ENCODE measurements around the gene TSSC4.
A peak's percentile ranks its signal among the peaks of the same experiment; 100 is the strongest.

The TSSC4 gene

GRCh38 chr11:2401436-2401984 lies 960 bp downstream of the TSSC4 start:
- peaks cover 24% of the 10 kb centered on the region for H3K36me3 ChIP-seq (ENCODE audit: low read depth)
- peaks cover 4% of the 10 kb centered on the region for H3K4me1 ChIP-seq (ENCODE audit: insufficient read depth, poor library complexity, severe bottlenecking)
- peak overlapping the region; percentile 80 for H3K4me3 ChIP-seq (ENCODE audit: severe bottlenecking)
- DNase-seq (ENCODE audit: low spot score) (no peak), ATAC-seq (ENCODE audit: low read depth) (no peak)
- peak overlapping the region; percentile 68 for H3K27ac ChIP-seq (ENCODE audit: poor library complexity, severe bottlenecking)
- TF ChIP-seq CTCF (IDR thresholded peaks at IDR 0.05; ENCODE audit: poor library complexity, severe bottlenecking) = no peak
- no peaks in the 10 kb centered on the region for H3K27me3 ChIP-seq (ENCODE audit: insufficient read depth, poor library complexity, severe bottlenecking)
- no peaks in the 10 kb centered on the region for H3K9me3 ChIP-seq (ENCODE audit: severe bottlenecking)

- DNase-seq (ENCODE audit: low spot score) (no peak), ATAC-seq (ENCODE audit: low read depth) (no peak)
- H3K27me3 ChIP-seq (ENCODE audit: insufficient read depth, poor library complexity, severe bottlenecking) = no peaks in the 10 kb centered on the region
- no peak overlapping the region for H3K27ac ChIP-seq (ENCODE audit: poor library complexity, severe bottlenecking)
- H3K9me3 ChIP-seq (ENCODE audit: severe bottlenecking) = no peaks in the 10 kb centered on the region
- H3K4me3 ChIP-seq (ENCODE audit: severe bottlenecking) = peak overlapping the region; percentile 80
- TF ChIP-seq CTCF (IDR thresholded peaks at IDR 0.05; ENCODE audit: poor library complexity, severe bottlenecking) = no peak
- H3K36me3 ChIP-seq (ENCODE audit: low read depth) = peaks cover 21% of the 10 kb centered on the region
- peaks cover 4% of the 10 kb centered on the region for H3K4me1 ChIP-seq (ENCODE audit: insufficient read depth, poor library complexity, severe bottlenecking)
Observed at GRCh38 chr11:2402106-2402505, 1.6 kb downstream of the TSSC4 start.

- Histone ChIP-seq H3K27me3 (ENCODE audit: insufficient read depth, poor library complexity, severe bottlenecking) (no peaks in the 10 kb centered on the region), H3K4me3 (ENCODE audit: severe bottlenecking) (no peak overlapping the region), H3K4me1 (ENCODE audit: insufficient read depth, poor library complexity, severe bottlenecking) (peaks cover 4% of the 10 kb centered on the region), H3K36me3 (ENCODE audit: low read depth) (peaks cover 14% of the 10 kb centered on the region), H3K9me3 (ENCODE audit: severe bottlenecking) (no peaks in the 10 kb centered on the region), H3K27ac (ENCODE audit: poor library complexity, severe bottlenecking) (no peak overlapping the region)
- ATAC-seq (ENCODE audit: low read depth) (no peak), DNase-seq (ENCODE audit: low spot score) (no peak)
- no peak for TF ChIP-seq CTCF (IDR thresholded peaks at IDR 0.05; ENCODE audit: poor library complexity, severe bottlenecking)
Observed at GRCh38 chr11:2402890-2403645, 2.5 kb downstream of the TSSC4 start.

GRCh38 chr11:2404735-2405196 lies 4.2 kb downstream of the TSSC4 start:
- DNase-seq (ENCODE audit: low spot score) (no peak), ATAC-seq (ENCODE audit: low read depth) (no peak)
- TF ChIP-seq CTCF (IDR thresholded peaks at IDR 0.05; ENCODE audit: poor library complexity, severe bottlenecking) = no peak
- no peak overlapping the region for H3K4me3 ChIP-seq (ENCODE audit: severe bottlenecking)
- H3K27ac ChIP-seq (ENCODE audit: poor library complexity, severe bottlenecking) = no peak overlapping the region
- H3K4me1 ChIP-seq (ENCODE audit: insufficient read depth, poor library complexity, severe bottlenecking) = peaks cover 4% of the 10 kb centered on the region
- peaks cover 12% of the 10 kb centered on the region for H3K36me3 ChIP-seq (ENCODE audit: low read depth)
- no peaks in the 10 kb centered on the region for H3K27me3 ChIP-seq (ENCODE audit: insufficient read depth, poor library complexity, severe bottlenecking)
- no peaks in the 10 kb centered on the region for H3K9me3 ChIP-seq (ENCODE audit: severe bottlenecking)

- ATAC-seq (ENCODE audit: low read depth) = no peak
Observed at GRCh38 chr11:2406451-2406850, 5.9 kb downstream of the TSSC4 start.

More at GRCh38 chr11:2406451-2406850, 5.9 kb downstream of the TSSC4 start:
- no peaks in the 10 kb centered on the region for H3K27me3 ChIP-seq (ENCODE audit: insufficient read depth, poor library complexity, severe bottlenecking)
- H3K27ac ChIP-seq (ENCODE audit: poor library complexity, severe bottlenecking) = no peak overlapping the region
- no peak overlapping the region for H3K4me3 ChIP-seq (ENCODE audit: severe bottlenecking)
- H3K36me3 ChIP-seq (ENCODE audit: low read depth) = peaks cover 12% of the 10 kb centered on the region
- no peak for TF ChIP-seq CTCF (IDR thresholded peaks at IDR 0.05; ENCODE audit: poor library complexity, severe bottlenecking)
- H3K4me1 ChIP-seq (ENCODE audit: insufficient read depth, poor library complexity, severe bottlenecking) = peaks cover 4% of the 10 kb centered on the region
- H3K9me3 ChIP-seq (ENCODE audit: severe bottlenecking) = no peaks in the 10 kb centered on the region
- no peak for DNase-seq (ENCODE audit: low spot score)

All from RWPE2 (cell line).